Upper lobe of right lung (tissue), 1 donor: ENCODE results near the gene TMED8. TPM values are rescaled to one million over a fixed set of nuclear protein-coding genes. Genes with fewer than 3 reads are reported as not detected.

Experiments
- ATAC-seq: fragments of 200-7000 bp; cut with Tn5 transposase; one replicate; pipeline ENCODE4 v1.9.1; 2020; ENCODE audit warnings: mild to moderate bottlenecking, moderate library complexity
- DNase-seq: peaks from one replicate; pipeline ENCODE4 v3.0.0-alpha.2; 2020
- H3K27ac ChIP-seq: fragments of 200-600 bp; one replicate; pipeline ENCODE4 v1.8.0; 2022
- H3K27me3 ChIP-seq: fragments of 200-600 bp; one replicate; pipeline ENCODE4 v1.8.0; 2022; ENCODE audit warnings: mild to moderate bottlenecking
- H3K36me3 ChIP-seq: fragments of 200-600 bp; one replicate; pipeline ENCODE4 v1.8.0; 2022
- H3K4me1 ChIP-seq: fragments of 200-600 bp; one replicate; pipeline ENCODE4 v1.8.0; 2022
- H3K4me3 ChIP-seq: fragments of 200-600 bp; one replicate; pipeline ENCODE4 v1.8.0; 2022; ENCODE audit warnings: mild to moderate bottlenecking
- H3K9me3 ChIP-seq: fragments of 200-600 bp; one replicate; pipeline ENCODE4 v1.8.0; 2022
- intact Hi-C: fragments of 100-400 bp; cut with DNase I; formaldehyde crosslinking; loops from one replicate; pipeline ENCODE4 v1.11.0; 2022
- total RNA-seq: library from RNA; stranded (reverse); fragmentation: NEBNext Ultra II Directional; extraction: Animal tissue kit (Norgen Biotek cat#: 25700); gene quantifications from one replicate; pipeline ENCODE4 v1.2.1, GENCODE V29; 2021
- TF ChIP-seq, protein P1 (sequence below): fragments of 200-600 bp; IDR thresholded peaks from one replicate; pipeline ENCODE4 v1.8.0; 2022; ENCODE audit warnings: antibody characterized with exemption
- donor health status: DM: no; HTN: yes; CAD: no; lungs with severe emphysema.

TMED8 gene
- total RNA-seq, 1 donor from 2014 or later = 11.3 TPM

DNA sequence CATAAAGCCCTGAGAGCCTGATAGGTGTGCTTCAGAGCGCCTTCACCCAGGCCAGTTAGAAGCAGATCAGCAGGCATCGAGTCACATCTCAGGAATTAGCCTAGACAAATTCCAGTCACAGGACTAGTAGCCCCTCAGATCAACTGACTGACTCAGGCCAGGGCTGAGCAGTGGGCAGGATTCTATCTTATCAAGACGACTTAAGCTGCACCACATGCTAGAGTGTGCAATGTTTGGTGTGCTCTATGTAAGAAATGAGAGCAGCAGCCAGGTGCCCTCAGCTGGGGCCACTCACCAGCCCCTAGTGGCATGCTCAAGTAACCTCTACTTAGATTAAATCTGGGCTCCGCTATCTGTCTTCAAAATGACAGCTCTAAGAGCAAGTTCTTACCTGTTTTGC is 86.2 kb downstream of the TMED8 start:
- intact Hi-C loops = no loop called here
- Histone ChIP-seq H3K9me3 (no peaks in the 10 kb centered on the region), H3K27ac (no peak overlapping the region), H3K36me3 (peaks cover 42% of the 10 kb centered on the region), H3K4me1 (no peaks in the 10 kb centered on the region), H3K27me3 (no peaks in the 10 kb centered on the region), H3K4me3 (no peak overlapping the region)
- DNase-seq (no peak), ATAC-seq (no peak)
- TF ChIP-seq, protein P1, sequence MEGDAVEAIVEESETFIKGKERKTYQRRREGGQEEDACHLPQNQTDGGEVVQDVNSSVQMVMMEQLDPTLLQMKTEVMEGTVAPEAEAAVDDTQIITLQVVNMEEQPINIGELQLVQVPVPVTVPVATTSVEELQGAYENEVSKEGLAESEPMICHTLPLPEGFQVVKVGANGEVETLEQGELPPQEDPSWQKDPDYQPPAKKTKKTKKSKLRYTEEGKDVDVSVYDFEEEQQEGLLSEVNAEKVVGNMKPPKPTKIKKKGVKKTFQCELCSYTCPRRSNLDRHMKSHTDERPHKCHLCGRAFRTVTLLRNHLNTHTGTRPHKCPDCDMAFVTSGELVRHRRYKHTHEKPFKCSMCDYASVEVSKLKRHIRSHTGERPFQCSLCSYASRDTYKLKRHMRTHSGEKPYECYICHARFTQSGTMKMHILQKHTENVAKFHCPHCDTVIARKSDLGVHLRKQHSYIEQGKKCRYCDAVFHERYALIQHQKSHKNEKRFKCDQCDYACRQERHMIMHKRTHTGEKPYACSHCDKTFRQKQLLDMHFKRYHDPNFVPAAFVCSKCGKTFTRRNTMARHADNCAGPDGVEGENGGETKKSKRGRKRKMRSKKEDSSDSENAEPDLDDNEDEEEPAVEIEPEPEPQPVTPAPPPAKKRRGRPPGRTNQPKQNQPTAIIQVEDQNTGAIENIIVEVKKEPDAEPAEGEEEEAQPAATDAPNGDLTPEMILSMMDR = no peak

DNA sequence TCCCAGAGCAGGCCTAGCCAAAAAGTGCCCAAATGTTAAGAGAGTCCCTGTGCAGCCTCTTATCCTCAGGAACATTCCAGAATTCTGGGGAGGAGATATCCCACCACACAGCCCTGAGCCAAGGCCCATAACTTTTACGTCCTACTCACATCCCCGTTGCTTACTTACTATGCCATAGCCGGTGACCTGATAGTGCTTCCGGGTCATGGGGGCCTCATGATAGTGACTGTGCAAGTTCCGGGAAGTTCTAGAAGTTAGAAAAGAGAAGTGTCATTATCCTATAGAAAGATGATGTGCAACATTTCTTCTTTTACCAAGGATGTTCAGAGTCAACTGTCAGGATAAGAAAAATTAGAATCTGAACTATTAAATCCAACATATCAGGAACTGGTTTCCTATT is 90.3 kb downstream of the TMED8 start:
- no peak overlapping the region for H3K4me3 ChIP-seq
- peaks cover 82% of the 10 kb centered on the region for H3K36me3 ChIP-seq
- TF ChIP-seq, protein P1 = no peak

More for the DNA sequence above, 90.3 kb downstream of the TMED8 start:
- no peak overlapping the region for H3K27ac ChIP-seq
- DNase-seq (no peak), ATAC-seq (no peak)
- no peaks in the 10 kb centered on the region for H3K9me3 ChIP-seq
- intact Hi-C loops = no loop called here
- no peaks in the 10 kb centered on the region for H3K27me3 ChIP-seq
- no peaks in the 10 kb centered on the region for H3K4me1 ChIP-seq

Other genes starting within 250 kb of the TMED8 start
- gene ZDHHC22, start 235.3 kb downstream of the TMED8 start, total RNA-seq = not detected
- 0.06 TPM for gene TMEM63C, start 195.3 kb downstream of the TMED8 start, total RNA-seq
- not detected for gene NGB, start 105.9 kb downstream of the TMED8 start, total RNA-seq
- 29.4 TPM for gene POMT2, start 56.2 kb downstream of the TMED8 start, total RNA-seq
- 9.8 TPM for gene GSTZ1, start 56.1 kb downstream of the TMED8 start, total RNA-seq
- gene SAMD15, start 285 bp upstream of the TMED8 start, total RNA-seq = 0.41 TPM
- 0.55 TPM for gene NOXRED1, start 46.4 kb upstream of the TMED8 start, total RNA-seq
- 14.5 TPM for gene VIPAS39, start 80.5 kb upstream of the TMED8 start, total RNA-seq
- 120 TPM for gene AHSA1, start 81.0 kb upstream of the TMED8 start, total RNA-seq
- not detected for gene ISM2, start 121.7 kb upstream of the TMED8 start, total RNA-seq
- 44.2 TPM for gene SPTLC2, start 239.5 kb upstream of the TMED8 start, total RNA-seq